ENCODE measurements around the gene NTM. TPM values are rescaled to one million over a fixed set of nuclear protein-coding genes. Genes with fewer than 3 reads are reported as not detected.

Gene NTM
- total RNA-seq, 2 donors from 2014 or later: 19.1 to 44.7 TPM

- DNase-seq (ENCODE audit: low spot score): no peak
Observed at GRCh38 chr11:131851964-131852755, 481.7 kb downstream of the NTM start.

GRCh38 chr11:131852757-131853156, 482.3 kb downstream of the NTM start:
- Histone ChIP-seq H3K36me3 (no peaks in the 10 kb centered on the region), H3K27ac (no peak overlapping the region), H3K9me3 (no peaks in the 10 kb centered on the region), H3K4me3 (no peak overlapping the region), H3K27me3 (no peaks in the 10 kb centered on the region), H3K4me1 (no peaks in the 10 kb centered on the region)
- TF ChIP-seq CTCF (IDR thresholded peaks at IDR 0.05): no peak
- DNase-seq (ENCODE audit: low spot score): no peak

More at GRCh38 chr11:131851964-131852755, 481.7 kb downstream of the NTM start:
- no peak overlapping the region for H3K27ac ChIP-seq
- no peaks in the 10 kb centered on the region for H3K27me3 ChIP-seq
- no peaks in the 10 kb centered on the region for H3K4me1 ChIP-seq
- no peak overlapping the region for H3K4me3 ChIP-seq
- no peak for TF ChIP-seq CTCF (IDR thresholded peaks at IDR 0.05)
- H3K9me3 ChIP-seq: no peaks in the 10 kb centered on the region
- no peaks in the 10 kb centered on the region for H3K36me3 ChIP-seq

- no peaks in the 10 kb centered on the region for H3K9me3 ChIP-seq
- no peak overlapping the region for H3K27ac ChIP-seq
- H3K4me1 ChIP-seq: no peaks in the 10 kb centered on the region
- H3K27me3 ChIP-seq: no peaks in the 10 kb centered on the region
- DNase-seq (ENCODE audit: low spot score): no peak
- TF ChIP-seq CTCF (IDR thresholded peaks at IDR 0.05): no peak
- no peaks in the 10 kb centered on the region for H3K36me3 ChIP-seq
- no peak overlapping the region for H3K4me3 ChIP-seq
Observed at GRCh38 chr11:131854391-131854790, 484.0 kb downstream of the NTM start.

- Histone ChIP-seq H3K27me3 (no peaks in the 10 kb centered on the region), H3K4me1 (no peaks in the 10 kb centered on the region), H3K4me3 (no peak overlapping the region), H3K9me3 (no peaks in the 10 kb centered on the region), H3K27ac (no peak overlapping the region), H3K36me3 (no peaks in the 10 kb centered on the region)
- TF ChIP-seq CTCF (IDR thresholded peaks at IDR 0.05): no peak
- DNase-seq (ENCODE audit: low spot score): no peak
Observed at GRCh38 chr11:131855320-131855719, 484.9 kb downstream of the NTM start.

GRCh38 chr11:131857246-131857645, 486.8 kb downstream of the NTM start:
- H3K36me3 ChIP-seq: no peaks in the 10 kb centered on the region
- no peaks in the 10 kb centered on the region for H3K4me1 ChIP-seq
- DNase-seq (ENCODE audit: low spot score): no peak
- no peak overlapping the region for H3K4me3 ChIP-seq
- no peak for TF ChIP-seq CTCF (IDR thresholded peaks at IDR 0.05)
- no peaks in the 10 kb centered on the region for H3K27me3 ChIP-seq
- H3K27ac ChIP-seq: no peak overlapping the region
- no peaks in the 10 kb centered on the region for H3K9me3 ChIP-seq

GRCh38 chr11:131858505-131858904, 488.1 kb downstream of the NTM start:
- H3K9me3 ChIP-seq: no peaks in the 10 kb centered on the region
- no peak for TF ChIP-seq CTCF (IDR thresholded peaks at IDR 0.05)
- no peak overlapping the region for H3K27ac ChIP-seq
- H3K27me3 ChIP-seq: no peaks in the 10 kb centered on the region
- H3K36me3 ChIP-seq: no peaks in the 10 kb centered on the region
- H3K4me1 ChIP-seq: no peaks in the 10 kb centered on the region
- H3K4me3 ChIP-seq: no peak overlapping the region
- DNase-seq (ENCODE audit: low spot score): no peak
